Mesenchymal stem cell (in vitro differentiated cells and primary cell): Measurements from ENCODE around the gene DDX46.

Experiments used
- DNase-seq: peaks from one replicate; pipeline ENCODE4 v3.0.0-alpha.2; 2013
- H2AFZ ChIP-seq: one replicate; pipeline ENCODE4 v1.6.1; 2013; ENCODE audit warnings: low read depth, mild to moderate bottlenecking, control low read depth, inconsistent platforms, low read length, moderate library complexity
- H2AK5ac ChIP-seq: 2 replicates; pipeline ENCODE4 v1.6.1; 2013; ENCODE audit warnings: low read length, moderate library complexity, mild to moderate bottlenecking, inconsistent platforms; ENCODE audit not compliant: severe bottlenecking
- H2BK120ac ChIP-seq: one replicate; pipeline ENCODE4 v1.6.1; 2013; ENCODE audit warnings: low read depth, mild to moderate bottlenecking, inconsistent platforms, low read length, moderate library complexity
- H2BK12ac ChIP-seq, 2 experiments: one replicate each; pipeline ENCODE4 v1.6.1; 2013; ENCODE audit warnings: inconsistent platforms in 2 of 2, low read length in 2 of 2, mild to moderate bottlenecking in 2 of 2, moderate library complexity in 2 of 2, control low read depth in 1 of 2
- H2BK15ac ChIP-seq: one replicate; pipeline ENCODE4 v1.6.1; 2013; ENCODE audit warnings: mild to moderate bottlenecking, low read depth, inconsistent platforms; ENCODE audit not compliant: poor library complexity, severe bottlenecking
- H2BK5ac ChIP-seq: 2 replicates; pipeline ENCODE4 v1.6.1; 2013; ENCODE audit warnings: low read depth, mild to moderate bottlenecking, low read length, control low read depth, inconsistent platforms; ENCODE audit not compliant: poor library complexity, severe bottlenecking
- H3K14ac ChIP-seq, 2 experiments: one replicate each; pipeline ENCODE4 v1.6.1; 2013; ENCODE audit warnings: inconsistent platforms in 2 of 2, low read length in 2 of 2, control low read depth in 1 of 2, mild to moderate bottlenecking in 1 of 2, moderate library complexity in 1 of 2
- H3K18ac ChIP-seq, 2 experiments: one replicate each; pipeline ENCODE4 v1.6.1; 2013; ENCODE audit warnings: inconsistent platforms in 2 of 2, low read length in 2 of 2, control low read depth in 1 of 2, low read depth in 1 of 2, mild to moderate bottlenecking in 1 of 2
- H3K23ac ChIP-seq, 2 experiments: one replicate each; pipeline ENCODE4 v1.6.1; 2013; ENCODE audit warnings: inconsistent platforms in 2 of 2, low read length in 2 of 2, mild to moderate bottlenecking in 2 of 2, moderate library complexity in 2 of 2, control low read depth in 1 of 2
- H3K27ac ChIP-seq: 2 replicates; pipeline ENCODE4 v1.5.1; 2013; ENCODE audit warnings: mild to moderate bottlenecking, moderate library complexity, low read length, control low read depth, inconsistent platforms; ENCODE audit not compliant: poor library complexity, severe bottlenecking
- H3K27me3 ChIP-seq, 2 experiments: 2 replicates each; pipeline versions ENCODE4 v1.6.1 to v1.7.0; 2013; ENCODE audit warnings: low read length in 2 of 2, mild to moderate bottlenecking in 2 of 2, moderate library complexity in 2 of 2, control low read depth in 1 of 2, inconsistent platforms in 1 of 2; ENCODE audit not compliant: control insufficient read depth in 1 of 2, insufficient read depth in 1 of 2
- H3K36me3 ChIP-seq, 2 experiments: 2 replicates each; pipeline versions ENCODE4 v1.6.1 to v1.7.0; 2013; ENCODE audit warnings: low read length in 2 of 2, control low read depth in 1 of 2, inconsistent platforms in 1 of 2, low read depth in 1 of 2, mild to moderate bottlenecking in 1 of 2; ENCODE audit not compliant: insufficient read depth in 2 of 2, control insufficient read depth in 1 of 2
- H3K4ac ChIP-seq, 2 experiments: one replicate each; pipeline ENCODE4 v1.6.1; 2013; ENCODE audit warnings: inconsistent platforms in 2 of 2, low read length in 2 of 2, mild to moderate bottlenecking in 2 of 2, moderate library complexity in 2 of 2, control low read depth in 1 of 2, low read depth in 1 of 2
- H3K4me1 ChIP-seq: 2 replicates; pipeline ENCODE4 v1.6.1; 2013; ENCODE audit warnings: low read depth, low read length, control low read depth; ENCODE audit not compliant: control insufficient read depth, insufficient read depth
- H3K4me2 ChIP-seq: 2 replicates; pipeline ENCODE4 v1.6.1; 2013; ENCODE audit warnings: low read length, mild to moderate bottlenecking, inconsistent platforms; ENCODE audit not compliant: poor library complexity, severe bottlenecking
- H3K4me3 ChIP-seq, 2 experiments: 2 replicates each; pipeline versions ENCODE4 v1.5.1 to v1.7.0; 2013; ENCODE audit warnings: low read length in 2 of 2, mild to moderate bottlenecking in 2 of 2, control low read depth in 1 of 2, low read depth in 1 of 2; ENCODE audit not compliant: insufficient read depth in 1 of 2
- H3K79me1 ChIP-seq: replicated peaks from 2 replicates; pipeline ENCODE4 v1.6.1; 2013; ENCODE audit warnings: mild to moderate bottlenecking, control low read depth, low read length, inconsistent platforms; ENCODE audit not compliant: poor library complexity, severe bottlenecking
- H3K9ac ChIP-seq: 2 replicates; pipeline ENCODE4 v1.7.0; 2013; ENCODE audit warnings: mild to moderate bottlenecking, low read length, moderate library complexity
- H3K9me3 ChIP-seq: 2 replicates; pipeline ENCODE4 v1.7.0; 2013; ENCODE audit warnings: mild to moderate bottlenecking, low read length; ENCODE audit not compliant: control insufficient read depth
- H4K8ac ChIP-seq: one replicate; pipeline ENCODE4 v1.6.1; 2013; ENCODE audit warnings: inconsistent platforms, mild to moderate bottlenecking, low read length, moderate library complexity
- H4K91ac ChIP-seq: one replicate; pipeline ENCODE4 v1.6.1; 2013; ENCODE audit warnings: mild to moderate bottlenecking, low read length, inconsistent platforms
- WGBS: methylation state at CpG from one replicate; pipeline ENCODE4 v1.1.7; 2013; ENCODE audit warnings: mixed read lengths; 5-methylcytosine and 5-hydroxymethylcytosine counted together

Gene DDX46

GRCh38 chr5:134818776-134819175, 60.2 kb downstream of the DDX46 start:
- Histone ChIP-seq H3K9ac (no peak overlapping the region), H4K8ac (no peak overlapping the region), H2BK5ac (no peak overlapping the region), H2AK5ac (no peak overlapping the region), H3K4me2 (no peak overlapping the region), H3K18ac (no peak overlapping the region), H3K9me3 (no peaks in the 10 kb centered on the region), H3K4me3 (no peak overlapping the region), H3K27me3 (no peaks in the 10 kb centered on the region), H3K79me1 (peaks cover 6% of the 10 kb centered on the region), H3K4ac (no peak overlapping the region), H4K91ac (no peak overlapping the region), H2AFZ (no peak overlapping the region), H3K36me3 (peaks cover 35 to 79% of the 10 kb centered on the region in 2 experiments), H2BK12ac (no peak overlapping the region), H3K27ac (no peak overlapping the region), H3K14ac (no peak overlapping the region), H2BK15ac (no peak overlapping the region), H3K23ac (no peak overlapping the region), H3K4me1 (no peaks in the 10 kb centered on the region), H2BK120ac (no peak overlapping the region)
- 100% methylated on average over 3 of the region's 4 CpGs for WGBS
- DNase-seq: no peak

- Histone ChIP-seq H2AFZ (no peak overlapping the region), H4K91ac (no peak overlapping the region), H3K9me3 (no peaks in the 10 kb centered on the region), H3K4me1 (no peaks in the 10 kb centered on the region), H2BK5ac (no peak overlapping the region), H3K4me3 (no peak overlapping the region), H2BK12ac (no peak overlapping the region), H3K23ac (no peak overlapping the region), H3K4me2 (no peak overlapping the region), H2BK15ac (no peak overlapping the region), H3K14ac (no peak overlapping the region), H3K79me1 (peaks cover 7% of the 10 kb centered on the region), H3K4ac (no peak overlapping the region), H2BK120ac (no peak overlapping the region), H2AK5ac (no peak overlapping the region), H4K8ac (no peak overlapping the region), H3K27me3 (no peaks in the 10 kb centered on the region), H3K36me3 (peaks cover 35 to 78% of the 10 kb centered on the region in 2 experiments), H3K18ac (no peak overlapping the region), H3K9ac (no peak overlapping the region), H3K27ac (no peak overlapping the region)
- 91% methylated on average over 3 of the region's 4 CpGs for WGBS
- DNase-seq: no peak
Measured at GRCh38 chr5:134819407-134819963, 60.9 kb downstream of the DDX46 start.

- Histone ChIP-seq H2BK15ac (no peak overlapping the region), H3K4me2 (no peak overlapping the region), H2BK120ac (no peak overlapping the region), H3K4me3 (no peak overlapping the region), H3K9ac (no peak overlapping the region), H2AFZ (no peak overlapping the region), H3K9me3 (no peaks in the 10 kb centered on the region), H3K27ac (no peak overlapping the region), H3K27me3 (no peaks in the 10 kb centered on the region), H2BK5ac (no peak overlapping the region), H3K23ac (no peak overlapping the region), H3K79me1 (peaks cover 14% of the 10 kb centered on the region), H3K18ac (no peak overlapping the region), H3K14ac (no peak overlapping the region), H4K8ac (no peak overlapping the region), H3K4ac (no peak overlapping the region), H3K4me1 (no peaks in the 10 kb centered on the region), H2AK5ac (no peak overlapping the region), H3K36me3 (peaks cover 32 to 78% of the 10 kb centered on the region in 2 experiments), H4K91ac (no peak overlapping the region), H2BK12ac (no peak overlapping the region)
- 97% methylated on average over 5 of the region's 7 CpGs for WGBS
- DNase-seq: no peak
Measured at GRCh38 chr5:134821841-134822240, 63.3 kb downstream of the DDX46 start.

GRCh38 chr5:134824681-134825080, 66.1 kb downstream of the DDX46 start:
- H3K9me3 ChIP-seq: no peaks in the 10 kb centered on the region
- H3K14ac ChIP-seq: no peak overlapping the region
- H3K27ac ChIP-seq: no peak overlapping the region
- no peak overlapping the region for H2AK5ac ChIP-seq
- peaks cover 21 to 82% of the 10 kb centered on the region in 2 experiments for H3K36me3 ChIP-seq
- no peak overlapping the region for H3K4me3 ChIP-seq
- no peak overlapping the region for H3K4ac ChIP-seq
- no peak overlapping the region for H3K9ac ChIP-seq
- no peak overlapping the region for H3K23ac ChIP-seq
- no peaks in the 10 kb centered on the region for H3K4me1 ChIP-seq
- 100% methylated on average over 1 of the region's 1 CpG for WGBS
- H2BK120ac ChIP-seq: no peak overlapping the region
- H3K79me1 ChIP-seq: peaks cover 14% of the 10 kb centered on the region
- no peak overlapping the region for H4K8ac ChIP-seq
- DNase-seq: no peak
- H3K27me3 ChIP-seq: no peaks in the 10 kb centered on the region
- no peak overlapping the region for H2BK15ac ChIP-seq
- H4K91ac ChIP-seq: no peak overlapping the region
- H3K18ac ChIP-seq: no peak overlapping the region
- H2AFZ ChIP-seq: no peak overlapping the region
- H3K4me2 ChIP-seq: no peak overlapping the region
- H2BK12ac ChIP-seq: no peak overlapping the region
- no peak overlapping the region for H2BK5ac ChIP-seq
